Spinal cord (tissue), 10 donors: ENCODE data around the gene EIF3B. TPM values are rescaled to one million over a fixed set of nuclear protein-coding genes. Genes with fewer than 3 reads are reported as not detected.

Experiments used
- DNase-seq, 6 donors: peaks; one replicate each; pipeline versions ENCODE4 v3.0.0 to v3.0.0-alpha.2; 2013 to 2015; ENCODE audit warnings: low spot score in 6 of 6, low read depth in 4 of 6
- H3K27ac ChIP-seq: one replicate; pipeline ENCODE4 v1.5.1; 2013; ENCODE audit warnings: low read depth, low read length, control low read depth
- H3K27me3 ChIP-seq: one replicate; pipeline ENCODE4 v1.6.1; 2013; ENCODE audit warnings: low read length; ENCODE audit not compliant: control insufficient read depth, insufficient read depth
- H3K36me3 ChIP-seq: one replicate; pipeline ENCODE4 v1.6.1; 2013; ENCODE audit warnings: low read length; ENCODE audit not compliant: control insufficient read depth, insufficient read depth
- H3K4me1 ChIP-seq: one replicate; pipeline ENCODE4 v1.6.1; 2013; ENCODE audit warnings: low read length; ENCODE audit not compliant: control insufficient read depth, insufficient read depth
- H3K4me3 ChIP-seq: one replicate; pipeline ENCODE4 v1.5.1; 2013; ENCODE audit warnings: low read depth, low read length, control low read depth
- H3K9me3 ChIP-seq: one replicate; pipeline ENCODE4 v1.6.1; 2013; ENCODE audit warnings: low read length; ENCODE audit not compliant: control insufficient read depth, insufficient read depth
- WGBS: methylation state at CpG from one replicate; pipeline ENCODE4 v1.1.5; 2013; ENCODE audit warnings: missing lambda C conversion rate; ENCODE audit not compliant: insufficient coverage; 5-methylcytosine and 5-hydroxymethylcytosine counted together
- polyA plus RNA-seq, 2 donors: library from polyadenylated mRNA; unstranded; fragments of 120-200 nt; gene quantifications; one replicate each; pipeline ENCODE4 v1.2.1, GENCODE V29; 2013; ENCODE audit not compliant: insufficient read length in 2 of 2
- small RNA-seq: library from RNA; depleted of rRNA; stranded (forward); fragments of <200 nt; gene quantifications from one replicate; pipeline ENCODE3, GENCODE V24; 2014; ENCODE audit warnings: low replicate concordance
- total RNA-seq, 2 donors: library from RNA; depleted of rRNA in 1 of 2; stranded (reverse); fragments of 120-200 nt in 1 of 2; fragments of >200 nt in 1 of 2; gene quantifications; one replicate each; pipeline versions ENCODE4 v1.2.3 to v1.2.4, GENCODE V29; 2013 to 2014
- donor health status: healthy.

EIF3B gene
- total and polyA plus RNA-seq, 4 donors: 67.9 to 102 (median 90.9) TPM

- Histone ChIP-seq H3K4me3 (no peak overlapping the region), H3K9me3 (no peaks in the 10 kb centered on the region), H3K4me1 (no peaks in the 10 kb centered on the region), H3K27me3 (no peaks in the 10 kb centered on the region), H3K36me3 (peaks cover 4% of the 10 kb centered on the region), H3K27ac (no peak overlapping the region)
- WGBS: 93% methylated on average over 5 of the region's 7 CpGs
- no peak for DNase-seq
Measured at GRCh38 chr7:2420216-2420933, 65.7 kb downstream of the EIF3B start.

DNA sequence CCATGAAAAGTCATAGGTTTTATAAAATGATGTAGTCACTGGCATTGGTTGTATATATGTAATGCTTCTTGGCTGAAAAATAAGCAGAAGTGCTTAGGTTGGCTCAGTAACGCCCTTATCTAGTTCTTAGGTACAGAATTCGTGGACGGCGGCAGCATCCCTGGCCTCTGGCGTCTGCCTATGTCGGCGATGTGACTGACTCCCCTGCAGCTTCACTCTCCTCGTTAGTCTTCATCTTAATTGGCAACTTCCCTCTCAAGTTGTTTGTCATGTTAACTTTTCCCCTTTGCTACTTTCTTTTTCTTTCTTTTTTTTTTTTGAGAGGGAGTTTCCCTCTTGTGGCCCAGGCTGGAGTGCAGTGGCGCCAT, 67.3 kb downstream of the EIF3B start:
- peaks cover 4% of the 10 kb centered on the region for H3K36me3 ChIP-seq
- no peaks in the 10 kb centered on the region for H3K4me1 ChIP-seq
- no peaks in the 10 kb centered on the region for H3K27me3 ChIP-seq
- 93% methylated on average over 9 of the region's 9 CpGs for WGBS
- H3K9me3 ChIP-seq: no peaks in the 10 kb centered on the region
- H3K27ac ChIP-seq: no peak overlapping the region
- no peak overlapping the region for H3K4me3 ChIP-seq
- DNase-seq: no peak

GRCh38 chr7:2425749-2426148, 71.1 kb downstream of the EIF3B start:
- DNase-seq: no peak
- Histone ChIP-seq H3K27ac (no peak overlapping the region), H3K36me3 (peaks cover 4% of the 10 kb centered on the region), H3K4me3 (no peak overlapping the region), H3K27me3 (no peaks in the 10 kb centered on the region), H3K9me3 (no peaks in the 10 kb centered on the region), H3K4me1 (no peaks in the 10 kb centered on the region)
- 74% methylated on average over 8 of the region's 10 CpGs for WGBS

Small RNAs within 50 kb of the gene (small RNA-seq; reads per million reads assigned to genes)
- not detected for gene AC004840.2

Other genes starting within 250 kb of the EIF3B start
- 10 to 100 TPM; 29.3 to 44.1 TPM for gene MAD1L1, start 121.9 kb upstream of the EIF3B start, total RNA-seq
- gene MAD1L1, start 121.9 kb upstream of the EIF3B start, polyA plus RNA-seq: 10 to 100 TPM; 30.8 to 40.8 TPM
- 10 to 100 TPM; 14.5 to 33.0 TPM for gene MRM2, start 112.6 kb upstream of the EIF3B start, total RNA-seq
- 10 to 100 TPM; 26.4 to 29.0 TPM for gene MRM2, start 112.6 kb upstream of the EIF3B start, polyA plus RNA-seq
- 10 to 100 TPM; 14.1 to 34.2 TPM for gene NUDT1, start 112.6 kb upstream of the EIF3B start, total RNA-seq
- gene NUDT1, start 112.6 kb upstream of the EIF3B start, polyA plus RNA-seq: 10 to 100 TPM; 32.2 to 38.1 TPM
- 10 to 100 TPM; 12.2 to 14.8 TPM for gene SNX8, start 40.4 kb upstream of the EIF3B start, total RNA-seq
- 10 to 100 TPM; 33.0 to 36.9 TPM for gene SNX8, start 40.4 kb upstream of the EIF3B start, polyA plus RNA-seq
- 10 to 100 TPM in 1 of 2 donors, 1 to 10 TPM in 1; 3.6 to 12.1 TPM for gene CHST12, start 48.8 kb downstream of the EIF3B start, total RNA-seq
- 10 to 100 TPM; 20.7 to 27.9 TPM for gene CHST12, start 48.8 kb downstream of the EIF3B start, polyA plus RNA-seq
- gene GRIFIN, start 121.6 kb downstream of the EIF3B start, total RNA-seq: not detected
- under 1 TPM in 1 of 2 donors, not detected in 1; 0.41 TPM for gene GRIFIN, start 121.6 kb downstream of the EIF3B start, polyA plus RNA-seq
- gene LFNG, start 164.9 kb downstream of the EIF3B start, total RNA-seq: 10 to 100 TPM; 16.7 to 24.8 TPM
- 10 to 100 TPM; 45.9 to 47.0 TPM for gene LFNG, start 164.9 kb downstream of the EIF3B start, polyA plus RNA-seq
- 10 to 100 TPM; 18.5 to 32.7 TPM for gene BRAT1, start 200.7 kb downstream of the EIF3B start, total RNA-seq
- gene BRAT1, start 200.7 kb downstream of the EIF3B start, polyA plus RNA-seq: 10 to 100 TPM; 42.5 to 49.0 TPM
- gene IQCE, start 204.2 kb downstream of the EIF3B start, total RNA-seq: 10 to 100 TPM; 13.5 to 23.9 TPM
- gene IQCE, start 204.2 kb downstream of the EIF3B start, polyA plus RNA-seq: 10 to 100 TPM; 39.6 to 47.1 TPM